Fibroblast of peridontal ligament (primary cell): ENCODE results near the gene HNF1B.
A peak's percentile ranks its signal among the peaks of the same experiment; 100 is the strongest.
"Not testable (repeated sequence)": the region's sequence is repeated elsewhere in the genome, so short reads cannot be mapped to it uniquely, and the experiment has no call there.

Experiments used
- DNase-seq: peaks from one replicate; pipeline ENCODE4 v3.0.0-alpha.2; 2010; ENCODE audit errors: extremely low read depth

The HNF1B gene, protein sequence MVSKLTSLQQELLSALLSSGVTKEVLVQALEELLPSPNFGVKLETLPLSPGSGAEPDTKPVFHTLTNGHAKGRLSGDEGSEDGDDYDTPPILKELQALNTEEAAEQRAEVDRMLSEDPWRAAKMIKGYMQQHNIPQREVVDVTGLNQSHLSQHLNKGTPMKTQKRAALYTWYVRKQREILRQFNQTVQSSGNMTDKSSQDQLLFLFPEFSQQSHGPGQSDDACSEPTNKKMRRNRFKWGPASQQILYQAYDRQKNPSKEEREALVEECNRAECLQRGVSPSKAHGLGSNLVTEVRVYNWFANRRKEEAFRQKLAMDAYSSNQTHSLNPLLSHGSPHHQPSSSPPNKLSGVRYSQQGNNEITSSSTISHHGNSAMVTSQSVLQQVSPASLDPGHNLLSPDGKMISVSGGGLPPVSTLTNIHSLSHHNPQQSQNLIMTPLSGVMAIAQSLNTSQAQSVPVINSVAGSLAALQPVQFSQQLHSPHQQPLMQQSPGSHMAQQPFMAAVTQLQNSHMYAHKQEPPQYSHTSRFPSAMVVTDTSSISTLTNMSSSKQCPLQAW

DNA sequence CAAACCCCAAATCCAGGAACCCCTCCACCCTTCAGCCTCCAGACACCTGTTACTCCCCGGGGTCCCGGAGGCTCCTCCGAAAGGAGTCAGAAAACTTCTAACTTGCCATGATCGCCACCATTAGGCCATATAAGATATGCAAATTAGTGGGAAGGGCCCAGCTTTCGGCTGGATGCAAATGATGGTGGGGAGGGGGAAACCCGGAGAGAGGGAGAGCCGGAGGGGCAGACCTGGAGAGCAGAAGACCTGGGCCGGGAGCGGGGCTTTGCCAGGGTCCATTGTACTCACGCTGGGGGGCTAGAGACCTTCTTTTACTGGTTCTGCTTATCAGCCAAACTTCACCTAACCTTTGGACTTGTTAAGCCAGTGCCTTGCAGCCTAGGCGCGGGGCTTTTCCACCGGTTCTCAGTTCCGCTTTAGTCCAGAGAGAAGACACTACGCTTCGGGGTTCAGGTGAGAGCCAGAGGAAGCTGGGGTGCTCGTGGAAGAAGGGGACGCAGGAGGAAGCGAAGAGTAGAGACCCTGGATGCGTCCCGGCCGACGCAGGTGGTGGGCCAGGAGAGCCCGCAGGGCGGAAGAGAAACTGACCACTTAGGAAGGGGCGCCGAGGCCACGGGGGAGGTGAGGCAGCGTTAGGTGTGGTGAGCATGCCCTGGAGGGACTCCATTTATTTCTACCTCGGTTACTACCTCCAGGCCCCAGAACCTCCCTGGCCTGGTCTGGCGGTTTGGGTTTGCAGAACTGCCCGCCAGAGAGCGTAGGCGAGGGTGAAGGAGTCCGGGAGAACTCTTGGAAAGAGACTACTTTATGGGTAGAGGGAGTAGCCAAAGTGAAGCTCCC lies at the start of gene HNF1B:
Gene HNF1B, minus strand, starts transcription at position 99 of the 840 bp plus-strand sequence. CDS start 175 bp downstream, outside the sequence.
- no peak for DNase-seq

DNA sequence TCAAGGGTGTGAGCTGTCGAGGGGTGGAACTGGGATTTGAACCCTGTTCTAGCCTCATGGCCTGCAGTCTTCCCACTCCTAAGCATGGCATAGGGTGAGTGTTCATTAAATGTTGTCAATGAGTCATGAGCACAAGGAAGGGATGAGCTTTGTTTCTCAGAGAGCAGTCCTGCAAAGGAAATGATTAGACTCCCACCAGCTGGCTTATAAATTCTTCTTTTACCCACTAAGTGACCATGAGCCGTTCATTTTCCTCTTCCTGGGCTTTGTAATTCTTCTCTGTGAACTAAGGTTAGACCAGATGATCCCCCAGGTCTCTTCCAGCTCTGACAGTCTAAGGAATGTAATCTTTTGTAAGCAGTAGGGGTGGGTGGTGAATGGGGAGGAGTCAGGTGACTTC lies 47.9 kb upstream of the HNF1B start:
- DNase-seq: no peak

DNA sequence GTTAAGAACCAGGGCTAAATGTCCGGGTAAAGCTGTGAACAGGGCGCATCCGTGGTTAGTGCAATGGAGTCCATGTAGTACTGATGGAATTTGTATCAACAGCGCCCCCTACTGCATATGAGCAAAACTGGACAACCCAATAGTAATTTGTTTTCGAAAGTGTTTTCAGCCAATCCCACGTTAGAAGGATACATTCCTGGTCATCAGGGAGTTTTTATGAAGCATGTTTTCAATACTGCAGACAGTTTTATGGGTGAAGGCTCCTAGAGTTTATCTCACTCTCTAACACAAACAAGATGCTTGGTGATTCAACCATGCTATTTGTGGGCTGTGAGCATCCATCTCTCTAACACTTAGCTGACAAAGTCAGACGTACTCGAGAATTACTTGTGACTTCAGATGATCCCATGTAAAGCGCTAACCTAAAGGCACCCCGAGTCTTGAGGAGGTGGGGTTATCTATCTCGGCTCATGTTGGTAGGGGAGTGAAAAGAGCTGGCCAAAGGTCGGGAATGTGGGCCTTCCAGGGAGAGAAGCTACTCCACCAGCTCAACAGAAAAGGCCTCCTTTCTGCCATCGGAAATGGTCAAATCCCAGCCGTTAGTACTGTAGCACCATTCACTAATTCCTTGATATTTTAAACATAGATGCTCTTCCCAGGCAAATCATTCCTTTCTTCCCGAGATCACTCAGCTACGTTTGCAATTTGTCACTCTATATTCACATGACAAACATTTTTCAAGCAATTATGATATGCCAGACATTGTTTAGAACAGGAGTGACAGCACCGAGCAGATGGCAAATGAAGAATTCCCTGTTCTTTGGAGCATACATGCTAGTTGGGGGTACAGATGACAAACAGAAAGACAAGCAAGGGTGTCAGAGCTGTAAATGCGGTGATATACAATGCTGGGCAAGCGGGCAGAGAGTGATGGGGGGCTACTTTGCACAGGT lies 46.9 kb upstream of the HNF1B start:
- peak; percentile 15 for DNase-seq

DNA sequence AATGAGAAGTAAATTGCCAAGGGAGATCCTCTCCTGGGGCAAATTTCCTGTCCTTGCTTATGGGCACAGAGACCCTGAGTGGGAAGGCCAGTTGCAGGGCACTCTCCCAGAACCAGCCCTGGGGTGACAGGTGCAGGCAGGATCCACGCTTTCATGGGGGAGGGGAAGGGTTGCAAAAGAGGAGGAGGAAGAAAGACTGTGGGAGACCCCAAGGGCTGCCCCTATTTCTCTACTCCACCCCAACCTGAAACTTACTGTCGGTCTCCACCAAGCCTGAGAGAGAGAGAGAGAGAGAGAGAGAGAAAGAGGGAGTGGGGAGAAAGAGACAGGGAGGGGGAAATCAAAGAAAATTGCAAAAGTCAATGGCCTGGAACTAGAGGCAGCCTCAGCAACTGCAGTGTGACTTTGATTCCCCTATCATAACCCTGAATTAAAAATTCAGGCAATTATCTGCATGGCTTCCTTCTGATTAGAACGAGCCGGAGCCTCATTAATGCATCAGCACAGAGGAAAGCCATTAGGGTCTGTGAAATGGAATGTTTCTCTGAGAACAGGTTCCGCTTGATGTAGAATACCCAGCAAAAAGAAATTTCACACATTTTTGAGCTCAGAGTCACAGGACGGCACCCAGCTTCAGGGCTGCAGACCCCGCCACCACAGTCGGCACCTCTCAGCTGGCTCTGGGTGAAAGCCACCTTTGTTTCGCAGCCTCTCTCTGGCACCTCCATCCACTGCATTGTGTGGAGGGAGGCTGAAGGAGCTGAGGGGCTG lies 45.1 kb upstream of the HNF1B start:
- no peak for DNase-seq

DNA sequence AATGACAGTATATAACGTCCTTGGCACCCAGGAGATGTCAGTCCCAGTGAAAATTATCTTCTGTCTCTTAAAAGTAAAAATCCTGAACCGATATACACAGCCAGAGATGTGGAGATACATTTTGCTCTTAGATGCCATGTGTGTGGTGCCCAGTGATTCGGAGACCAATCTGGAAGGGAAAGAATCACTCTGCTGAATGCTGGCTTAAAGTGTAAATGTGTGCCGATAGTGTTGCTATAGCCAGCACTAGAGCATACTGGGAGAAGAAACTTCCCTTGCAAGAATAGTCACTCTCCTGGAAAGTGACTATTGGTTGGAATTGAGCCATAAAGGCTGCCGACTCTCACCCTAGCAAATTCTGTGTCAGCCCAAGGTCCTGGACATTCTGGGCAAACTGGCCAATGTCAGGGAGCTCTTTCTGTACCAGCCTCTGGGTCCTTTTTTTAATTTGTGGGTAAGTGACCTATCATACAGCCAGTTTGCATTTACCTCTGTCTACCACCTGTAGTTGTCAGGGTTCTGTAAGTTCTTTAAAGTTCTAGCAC lies 44.2 kb upstream of the HNF1B start:
- no peak for DNase-seq

DNA sequence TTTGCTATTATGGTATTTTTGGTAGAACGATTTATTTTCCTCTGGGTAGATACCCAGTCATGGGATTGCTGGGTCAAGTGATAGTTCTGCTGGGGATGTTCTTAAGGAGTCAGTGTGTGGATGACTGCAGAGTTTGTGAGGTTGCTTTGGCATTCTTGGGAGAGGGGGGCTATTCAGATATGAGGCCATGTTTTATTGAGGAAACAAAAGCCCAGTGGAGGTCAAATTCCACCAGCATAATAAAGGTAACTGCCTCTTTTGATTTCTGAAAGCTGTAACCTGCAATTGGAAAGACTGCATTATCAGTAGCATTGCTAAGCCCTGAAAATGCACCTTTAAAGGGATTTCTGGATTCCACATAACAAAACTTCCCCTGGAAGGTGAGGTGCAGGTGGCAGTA lies 43.7 kb upstream of the HNF1B start:
- no peak for DNase-seq

DNA sequence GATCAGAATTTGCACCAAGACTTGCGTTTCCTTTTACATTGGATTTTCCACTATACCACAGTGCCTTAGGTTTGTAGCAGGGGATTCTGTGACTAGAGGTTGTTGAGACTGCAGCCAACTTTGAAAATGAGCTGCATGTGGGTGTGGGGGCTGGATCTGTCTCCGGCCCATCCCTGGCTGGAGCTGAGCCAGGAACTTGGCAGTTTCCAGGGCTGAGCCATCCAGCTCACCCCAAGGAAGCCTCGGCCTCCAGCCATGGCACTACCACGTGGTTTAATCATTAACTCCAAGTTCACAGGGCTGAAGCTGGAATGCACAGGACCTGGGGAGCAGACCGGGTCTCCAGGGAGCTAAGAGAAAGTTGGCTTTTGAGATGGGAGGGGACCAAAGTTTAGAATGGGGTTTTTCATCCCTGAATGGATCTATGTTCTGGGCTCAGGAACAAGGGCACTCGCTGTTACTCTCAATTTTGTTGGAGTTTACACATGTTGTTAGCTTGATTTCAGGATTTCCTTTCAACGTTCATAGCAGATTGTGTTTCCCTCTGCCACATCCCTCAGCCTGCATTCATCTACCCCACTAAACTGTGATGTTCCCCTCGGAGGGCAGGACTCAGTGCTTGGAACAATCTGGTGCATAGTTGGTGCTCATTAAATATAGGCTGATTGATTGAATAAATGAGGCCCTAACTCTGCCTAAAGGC lies 42.3 kb upstream of the HNF1B start:
- DNase-seq: peak; percentile 24

DNA sequence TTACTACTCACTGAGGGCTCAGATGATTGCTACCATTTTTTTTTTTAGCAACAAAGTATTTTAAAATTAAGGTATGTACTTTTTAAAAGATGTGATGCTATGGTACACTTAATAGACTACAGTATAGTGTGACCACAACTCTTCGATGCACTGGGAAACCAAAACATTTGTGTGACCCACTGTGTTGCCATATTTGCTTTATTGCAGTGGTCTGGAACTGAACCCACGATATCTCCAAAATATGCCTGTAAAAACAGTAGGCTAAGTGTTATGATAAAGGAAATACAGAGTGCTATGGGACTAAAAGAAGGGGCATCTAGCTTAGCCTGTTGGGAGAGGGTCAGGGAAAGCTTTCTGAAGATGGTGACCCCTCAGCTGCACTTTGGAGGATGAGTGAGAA lies 41.6 kb upstream of the HNF1B start:
- no peak for DNase-seq

DNA sequence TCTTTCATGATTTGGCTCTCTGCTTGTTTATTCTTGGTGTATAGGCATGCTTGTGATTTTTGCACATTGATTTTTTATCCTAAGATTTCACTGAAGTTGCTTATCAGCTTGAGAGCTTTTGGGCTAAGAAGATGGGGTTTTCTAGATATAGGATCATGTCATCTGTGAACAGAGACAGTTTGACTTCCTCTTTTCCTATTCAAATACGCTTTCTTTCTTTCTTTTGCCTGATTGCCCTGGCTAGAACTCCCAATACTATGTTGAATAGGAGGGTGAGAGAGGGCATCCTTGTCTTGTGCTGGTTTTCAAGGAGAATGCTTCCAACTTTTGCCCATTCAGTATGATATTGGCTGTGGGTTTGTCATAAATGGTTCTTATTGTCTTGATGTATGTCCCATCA lies 37.6 kb upstream of the HNF1B start:
- not testable (repeated sequence) for DNase-seq

DNA sequence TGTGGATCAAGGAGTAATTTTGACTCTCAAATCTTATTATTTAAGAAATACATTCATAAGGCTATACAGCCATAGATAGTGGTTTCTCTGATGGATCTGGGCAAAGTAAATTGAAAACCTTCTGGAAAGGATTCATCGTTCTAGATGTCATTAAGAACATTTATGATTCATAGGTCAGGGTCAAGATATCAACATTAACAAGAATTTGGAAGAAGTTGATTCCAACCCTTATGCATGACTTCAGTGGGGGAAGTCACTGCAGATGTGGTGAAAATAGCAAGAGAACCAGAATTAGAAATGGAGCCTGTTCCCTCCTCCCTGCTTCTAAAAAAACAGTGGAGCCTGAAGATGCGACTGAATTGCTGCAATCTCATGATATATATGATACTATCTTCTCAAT lies 36.6 kb upstream of the HNF1B start:
- DNase-seq: no peak

DNA sequence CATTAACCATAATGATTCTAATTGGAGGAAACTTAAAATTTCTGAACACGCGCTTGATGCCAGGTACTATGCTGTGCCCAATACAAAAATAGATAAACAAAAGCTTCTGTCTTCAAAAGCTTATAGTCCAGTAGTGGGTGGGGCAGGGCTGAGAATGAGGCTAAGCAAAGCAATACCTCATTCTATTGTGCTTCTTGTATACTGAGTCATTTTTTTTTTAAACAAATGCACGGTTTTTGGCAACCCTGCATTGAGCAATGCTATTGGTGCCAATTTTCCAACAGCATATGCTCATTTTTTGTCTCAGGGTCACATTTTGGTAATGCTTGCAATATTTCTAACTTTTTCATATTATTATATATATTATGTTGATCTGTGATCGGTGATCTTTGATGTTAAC lies 34.7 kb upstream of the HNF1B start:
- DNase-seq: peak; percentile 70

DNA sequence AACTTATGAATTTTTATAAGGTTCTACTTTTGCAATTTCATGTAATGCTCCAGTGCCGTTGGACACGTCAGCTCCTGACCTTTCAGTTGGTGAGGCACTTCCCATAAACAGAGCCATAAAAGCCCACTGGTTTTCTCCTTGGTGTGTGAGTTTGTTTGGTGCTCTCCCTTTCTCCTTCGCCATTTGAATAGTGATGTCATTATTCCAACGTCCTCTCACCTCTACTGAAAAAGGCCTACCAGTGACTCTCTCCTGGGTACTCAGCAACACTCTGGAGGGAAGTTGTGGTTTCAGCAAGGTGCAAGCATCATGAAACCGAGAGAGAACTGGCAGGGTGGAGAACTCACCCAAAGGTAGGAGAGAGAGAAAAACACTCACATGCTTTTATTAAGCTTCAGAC lies 29.6 kb upstream of the HNF1B start:
- no peak for DNase-seq

DNA sequence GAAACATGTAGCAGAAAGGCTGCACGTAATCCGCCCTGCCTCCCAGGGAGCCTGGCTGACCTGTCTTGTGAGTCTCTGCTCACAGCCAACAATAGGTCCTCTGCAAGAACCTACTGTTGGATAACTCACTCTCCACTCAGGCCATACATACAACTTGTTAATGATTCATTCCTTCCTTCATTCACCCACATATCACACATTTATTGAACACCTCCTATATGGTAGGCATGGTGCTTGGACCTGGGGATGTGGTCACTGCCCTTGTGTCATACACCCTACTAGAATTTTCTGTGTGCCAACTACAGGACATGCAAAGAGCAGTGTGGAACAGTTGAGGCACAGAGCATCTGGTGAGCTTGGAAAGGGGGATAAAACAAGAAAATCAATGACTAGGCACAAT lies 28.1 kb upstream of the HNF1B start:
- DNase-seq: no peak

DNA sequence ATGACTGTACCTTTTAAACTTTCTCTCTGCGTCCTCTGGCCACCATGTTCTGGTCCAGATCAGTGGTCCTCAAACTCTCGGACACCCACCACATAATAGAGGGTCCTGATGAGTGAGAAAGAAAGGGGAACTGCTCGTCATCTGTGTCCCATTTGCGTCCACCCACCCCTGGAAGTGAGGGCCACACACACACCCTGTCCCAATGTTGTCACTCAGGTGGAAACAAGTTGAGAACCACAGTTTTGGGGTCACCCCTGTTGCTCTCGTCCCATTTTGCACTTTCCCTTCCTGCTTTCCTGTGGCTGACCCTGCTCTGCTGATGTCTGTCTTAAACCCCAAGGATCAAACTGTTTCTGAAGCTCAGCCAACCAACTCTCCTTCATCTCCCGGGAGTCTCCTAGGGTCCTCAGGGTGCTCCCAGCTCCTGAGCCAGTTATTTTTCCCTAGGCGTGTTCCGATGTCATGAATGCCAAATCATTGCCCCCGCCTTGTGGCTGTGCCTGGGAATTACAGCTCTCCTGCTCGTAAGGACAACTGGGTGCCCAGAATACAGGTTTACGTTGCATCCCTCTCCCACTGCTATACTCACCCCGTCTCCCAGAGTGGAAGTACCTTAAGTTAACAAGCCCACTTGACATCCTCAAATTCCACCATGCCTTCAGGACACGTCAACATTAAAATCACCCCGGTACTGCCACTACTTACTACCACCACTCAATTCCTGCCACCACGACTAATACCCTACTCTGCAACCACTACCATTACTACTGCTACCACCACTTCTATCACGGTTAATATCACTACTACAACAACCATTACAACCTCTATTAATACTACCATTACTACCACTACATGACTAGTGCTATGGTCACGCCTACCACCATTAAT lies 26.0 kb upstream of the HNF1B start:
- DNase-seq: peak; percentile 54

DNA sequence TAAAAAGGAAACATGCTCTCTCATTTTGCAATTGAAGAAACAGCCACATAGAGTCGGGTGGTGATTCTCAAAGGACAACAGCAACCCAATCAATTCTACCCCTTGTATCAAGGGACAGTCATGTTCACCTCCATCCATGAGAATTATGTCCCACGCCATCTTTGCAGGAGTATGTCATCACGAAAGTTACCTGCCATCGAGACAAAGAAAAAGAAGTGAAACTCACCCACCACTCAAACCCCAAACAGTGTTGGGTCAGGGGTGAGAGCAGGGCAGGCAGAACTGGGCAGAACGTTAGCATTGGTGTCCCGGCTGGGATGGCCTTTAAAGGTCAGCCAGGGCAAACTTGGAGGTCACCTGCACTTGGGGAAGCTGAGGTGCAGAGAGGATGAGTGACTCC lies 24.2 kb upstream of the HNF1B start:
- no peak for DNase-seq

DNA sequence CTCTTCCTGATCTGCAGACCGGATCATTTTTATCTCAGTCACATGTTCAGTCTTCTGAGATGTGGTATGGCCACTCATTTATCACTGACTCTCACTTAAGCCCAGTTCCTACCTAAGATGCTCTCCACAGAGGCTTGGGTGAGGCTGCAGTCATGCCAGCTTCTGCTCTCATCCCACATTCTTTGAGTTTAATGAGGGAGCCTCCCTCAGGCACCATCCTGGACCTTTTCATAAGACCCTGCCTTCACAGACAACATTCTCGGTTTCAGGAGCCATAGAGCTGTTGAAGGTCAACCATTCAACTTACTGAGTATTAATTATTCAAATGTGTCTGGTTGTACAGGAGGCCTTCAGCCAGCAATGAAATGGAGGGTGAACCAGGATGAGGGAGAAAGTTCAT lies 23.6 kb upstream of the HNF1B start:
- DNase-seq: no peak

DNA sequence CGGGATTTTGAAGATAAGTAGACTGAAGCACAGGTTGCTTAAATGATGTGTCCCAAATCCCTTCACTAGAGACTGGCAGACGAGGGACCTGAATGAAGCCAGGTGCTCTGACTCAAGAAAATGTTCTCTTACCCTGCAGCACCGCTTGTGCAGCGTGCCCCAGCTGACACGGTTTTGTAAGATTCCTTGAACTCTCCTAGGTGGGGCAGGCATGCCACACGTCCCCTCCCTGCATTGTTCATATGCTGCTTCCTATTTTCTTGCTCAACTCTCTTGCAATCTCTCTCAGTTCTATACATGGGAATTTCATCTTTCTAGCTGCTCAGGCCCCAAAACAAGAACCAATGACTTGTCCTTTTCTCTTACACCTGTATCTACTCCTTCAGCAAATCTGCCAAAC lies 22.1 kb upstream of the HNF1B start:
- DNase-seq: no peak

DNA sequence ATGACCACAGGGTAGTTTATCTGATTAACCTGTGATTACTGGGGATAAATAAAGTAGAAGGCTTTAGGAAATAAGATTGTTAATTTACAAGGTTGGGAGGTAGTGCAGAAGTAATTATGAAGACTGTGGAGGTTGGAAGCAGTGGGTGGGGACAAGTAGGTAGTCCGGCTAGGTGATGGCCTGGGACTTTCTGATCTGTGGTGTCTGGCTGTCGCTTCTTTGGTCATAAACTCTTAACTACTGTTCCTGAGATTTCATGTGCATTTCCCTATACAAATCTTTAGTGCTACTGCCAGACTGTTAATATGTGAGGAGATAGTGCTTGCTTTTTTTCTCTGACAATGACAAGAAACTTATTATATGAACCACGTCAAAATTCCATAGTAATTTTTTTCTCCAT lies 19.5 kb upstream of the HNF1B start:
- no peak for DNase-seq

DNA sequence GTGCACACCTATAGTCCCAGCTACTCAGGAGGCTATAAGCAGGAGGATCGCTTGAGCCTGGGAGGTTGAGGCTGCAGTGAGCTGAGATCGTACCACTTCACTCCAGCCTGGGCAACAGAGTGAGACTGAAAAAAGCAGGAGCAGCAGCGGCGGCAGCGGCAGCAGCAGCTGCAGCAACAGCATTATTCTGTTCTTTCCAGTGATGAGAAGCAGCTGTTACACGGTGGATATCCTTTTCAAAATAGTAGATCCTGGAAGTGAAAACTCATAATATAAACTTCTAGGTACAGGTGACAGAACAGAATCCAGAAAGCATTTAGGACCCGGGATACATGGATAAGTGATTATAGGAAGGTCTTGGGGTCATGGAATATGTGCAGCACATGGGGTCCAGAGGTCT lies 17.8 kb upstream of the HNF1B start:
- DNase-seq: no peak
